Measurements from ENCODE around the gene SAFB.

SAFB gene

GRCh38 chr19:5671600-5671999 lies 48.7 kb downstream of the SAFB start:
- DNase-seq, result no peak

GRCh38 chr19:5672708-5673459 lies 50.0 kb downstream of the SAFB start:
- DNase-seq, result no peak

- no peak for DNase-seq
These were observed 50.9 kb downstream of the SAFB start for GRCh38 chr19:5673752-5674151.

GRCh38 chr19:5674714-5675113 lies 51.8 kb downstream of the SAFB start:
- DNase-seq, result no peak

GRCh38 chr19:5676105-5676771 lies 53.4 kb downstream of the SAFB start:
- DNase-seq, result no peak

GRCh38 chr19:5676772-5677105 lies 53.9 kb downstream of the SAFB start:
- DNase-seq, result no peak

GRCh38 chr19:5677136-5677535 lies 54.3 kb downstream of the SAFB start:
- DNase-seq, result no peak

- DNase-seq, result no peak
These were observed 54.7 kb downstream of the SAFB start for GRCh38 chr19:5677580-5677979.

- DNase-seq, result no peak
These were observed 55.3 kb downstream of the SAFB start for GRCh38 chr19:5678071-5678718.

- no peak for DNase-seq
These were observed 56.6 kb downstream of the SAFB start for GRCh38 chr19:5679289-5680083.

GRCh38 chr19:5680084-5680436 lies 57.2 kb downstream of the SAFB start:
- peak; percentile 30 for DNase-seq

GRCh38 chr19:5680437-5681368 lies 57.8 kb downstream of the SAFB start, which contains the start of the genes HSD11B1L and MICOS13:
Gene HSD11B1L (plus strand): TSS chr19:5681027. CDS start chr19:5684833, 3,806 bp downstream.
Gene MICOS13 (minus strand): TSS chr19:5680516. CDS start chr19:5680486, 30 bp downstream.
- peak; percentile 95 for DNase-seq

- no peak for DNase-seq
These were observed 58.7 kb downstream of the SAFB start for GRCh38 chr19:5681391-5682106.

- no peak for DNase-seq
These were observed 59.2 kb downstream of the SAFB start for GRCh38 chr19:5682107-5682482.

GRCh38 chr19:5683177-5683886 lies 60.4 kb downstream of the SAFB start:
- DNase-seq, result no peak

GRCh38 chr19:5684694-5685430 lies 62.0 kb downstream of the SAFB start:
- DNase-seq, result no peak

GRCh38 chr19:5686326-5686646 lies 63.4 kb downstream of the SAFB start:
- no peak for DNase-seq

- peak; percentile 86 for DNase-seq
These were observed 63.9 kb downstream of the SAFB start for GRCh38 chr19:5686647-5687359.

Measured in kidney glomerular epithelial cell (primary cell).